Activated CD4-positive, alpha-beta T cell treated with anti-CD3 and anti-CD28 coated beads, Interleukin-2, Interleukin-4, amounts not matched to agents 100 ng/mL and 50 ng/mL, durations not matched to agents 16 hours and 8 hours (primary cell): ENCODE results near the gene GORASP2.

ENCODE experiments used
- DNase-seq: peaks from one replicate; pipeline ENCODE4 v3.0.0-alpha.2; 2020; ENCODE audit warnings: low spot score

The GORASP2 gene

DNA sequence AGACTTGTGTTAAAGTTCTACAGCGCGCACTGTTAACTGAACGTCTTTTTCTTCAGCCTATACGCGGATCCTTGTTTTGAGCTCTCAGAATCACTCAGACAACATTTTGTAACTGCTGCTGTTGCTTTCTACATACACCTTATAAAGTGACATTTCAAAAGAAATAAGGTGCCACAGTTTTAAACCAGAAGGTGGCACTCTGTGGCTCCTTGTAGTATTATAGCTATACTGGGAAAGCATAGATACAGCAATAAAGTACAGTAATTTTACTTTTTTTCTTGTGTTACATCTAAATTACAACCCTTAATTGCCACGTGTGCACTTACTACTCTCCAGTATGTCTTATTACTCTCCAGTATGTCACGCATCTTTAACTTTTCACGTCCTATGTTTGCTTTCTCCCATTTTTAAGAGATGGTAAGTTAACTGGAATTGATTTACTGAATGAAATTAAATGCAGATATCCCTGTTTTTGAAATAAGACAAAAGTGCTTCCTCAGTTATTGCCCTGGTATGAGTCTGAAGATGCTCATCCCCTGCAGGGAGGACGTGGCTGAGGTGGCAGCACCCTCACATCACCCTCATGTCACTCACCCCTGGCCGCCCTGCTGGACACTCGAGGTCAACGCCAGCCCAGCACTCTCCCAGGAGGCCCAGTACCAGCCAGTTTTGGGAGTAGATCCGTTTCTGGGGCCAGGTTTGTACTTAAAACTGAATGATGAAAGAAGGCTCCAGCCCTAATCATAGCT is 37.8 kb downstream of the GORASP2 start:
- no peak for DNase-seq

- DNase-seq: no peak
Observed at GRCh38 chr2:170967553-170967952, 38.5 kb downstream of the GORASP2 start.

- no peak for DNase-seq
Observed at GRCh38 chr2:170968205-170969003, 39.4 kb downstream of the GORASP2 start.

- DNase-seq: no peak
Observed at GRCh38 chr2:170969030-170969429, 40.0 kb downstream of the GORASP2 start.

- no peak for DNase-seq
Observed at GRCh38 chr2:170969872-170970496, 40.9 kb downstream of the GORASP2 start.

DNA sequence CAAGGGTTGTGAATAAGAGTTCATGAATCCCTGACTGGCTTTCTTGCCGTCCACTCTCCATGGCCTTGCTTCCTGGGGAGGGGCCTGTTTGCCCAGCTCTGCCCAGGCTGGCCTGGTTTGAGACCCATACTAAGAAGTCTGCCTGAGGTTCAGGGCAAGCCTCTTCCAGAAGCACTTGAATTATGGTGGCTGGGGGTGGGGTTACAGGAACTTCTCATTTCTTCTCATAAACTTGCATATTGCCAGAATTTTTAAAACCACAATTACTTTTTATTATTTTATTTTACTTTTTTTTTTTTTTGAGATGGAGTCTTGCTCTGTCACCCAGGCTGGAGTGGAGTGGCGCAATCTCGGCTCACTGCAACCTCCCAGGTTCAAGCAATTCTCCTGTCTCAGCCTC is 42.0 kb downstream of the GORASP2 start:
- no peak for DNase-seq

- DNase-seq: no peak
Observed at GRCh38 chr2:170972296-170973224, 43.5 kb downstream of the GORASP2 start.

DNA sequence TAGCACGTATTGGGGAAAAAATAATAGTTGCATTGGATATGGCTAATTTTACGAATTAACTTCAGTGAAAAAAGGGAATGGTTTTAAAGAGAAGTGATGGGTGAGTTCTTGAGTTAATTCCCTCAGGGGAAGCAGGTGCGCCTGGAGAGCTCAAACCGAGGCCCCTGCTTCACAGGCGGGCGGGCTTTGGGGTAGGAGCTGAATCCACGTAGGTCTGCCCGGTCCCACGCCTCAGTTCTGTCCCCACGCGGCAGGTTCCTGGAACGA is 44.1 kb downstream of the GORASP2 start:
- no peak for DNase-seq

DNA sequence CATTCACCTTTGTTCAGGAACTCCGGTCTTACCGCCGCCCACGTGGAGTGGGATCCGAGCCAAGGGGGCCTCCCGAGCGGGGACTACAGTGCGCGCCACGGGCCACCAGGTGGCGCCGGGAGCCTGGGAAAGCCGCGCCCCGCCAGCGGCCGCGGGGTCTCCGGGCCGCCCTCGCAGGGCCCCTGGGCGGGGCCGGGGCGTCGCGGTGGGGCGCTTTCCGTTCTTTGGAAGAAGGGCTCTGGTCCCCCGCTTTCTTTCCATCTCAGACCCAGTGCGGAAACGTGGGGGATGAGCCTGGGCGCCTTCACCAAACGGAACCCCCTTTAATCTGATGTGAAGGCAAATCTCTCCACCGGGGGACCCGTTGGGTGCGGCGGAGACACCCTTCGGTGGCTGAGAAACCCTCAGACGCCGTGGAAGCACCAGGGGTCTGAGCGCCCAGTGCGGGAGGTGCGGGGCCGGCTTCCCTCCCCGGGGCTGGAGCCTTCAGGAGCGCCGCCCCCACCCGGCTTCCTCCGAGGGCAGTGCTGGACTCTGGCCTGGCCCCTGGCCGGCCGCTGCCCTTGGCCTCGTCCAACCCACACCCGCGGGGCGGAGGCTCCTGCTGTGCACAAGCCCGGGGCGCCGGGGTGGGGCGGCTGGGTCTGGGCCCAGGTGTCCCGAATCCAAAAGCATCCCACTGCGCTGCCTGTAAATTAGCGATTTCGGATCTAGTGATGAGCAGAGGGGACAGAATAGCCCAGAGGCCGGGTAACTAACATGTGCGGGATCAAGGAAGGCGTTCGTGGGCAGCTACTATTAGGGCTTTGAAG is 44.6 kb downstream of the GORASP2 start:
- DNase-seq: peak; percentile 80

- DNase-seq: no peak
Observed at GRCh38 chr2:170974304-170974993, 45.4 kb downstream of the GORASP2 start.

DNA sequence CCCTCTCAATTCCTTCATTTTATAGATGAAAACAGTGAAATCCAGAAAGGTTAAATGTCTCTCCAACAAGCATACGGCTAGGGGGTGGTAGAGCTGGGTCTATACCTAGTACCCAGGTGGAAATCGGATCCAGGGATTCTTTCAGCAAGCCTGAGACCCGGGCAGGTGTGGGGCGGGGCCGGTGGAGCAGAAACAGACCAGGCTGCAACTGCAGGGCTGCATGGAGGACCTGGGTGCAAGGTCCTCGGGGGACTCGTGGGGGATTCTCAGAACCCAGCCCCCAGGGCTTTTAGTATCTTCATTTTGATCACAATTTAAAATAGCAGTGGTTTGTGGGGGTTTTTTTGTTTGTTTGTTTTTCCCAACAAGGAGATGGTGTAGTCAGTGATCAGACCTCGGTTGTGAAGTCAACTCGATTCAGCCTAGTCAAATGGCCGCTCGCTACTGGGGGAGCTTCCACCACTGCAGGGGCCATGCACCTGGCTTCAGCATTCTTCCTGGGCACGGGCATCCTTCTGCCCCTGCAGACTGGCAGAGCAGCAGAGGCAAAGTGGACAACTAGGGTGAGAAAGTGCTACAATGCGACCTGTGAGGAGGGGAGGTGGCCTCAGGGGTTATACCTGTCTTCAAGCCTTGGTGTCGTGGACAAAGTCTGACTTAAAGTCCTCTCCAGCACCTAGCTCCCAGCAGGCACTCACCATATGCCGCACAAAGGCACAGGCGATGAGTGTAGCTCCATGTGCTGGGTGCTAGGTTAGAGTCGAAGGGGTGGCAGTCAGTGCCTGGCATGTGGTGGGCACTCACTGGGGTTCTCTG is 46.3 kb downstream of the GORASP2 start:
- no peak for DNase-seq

- no peak for DNase-seq
Observed at GRCh38 chr2:170975943-170976270, 46.9 kb downstream of the GORASP2 start.

DNA sequence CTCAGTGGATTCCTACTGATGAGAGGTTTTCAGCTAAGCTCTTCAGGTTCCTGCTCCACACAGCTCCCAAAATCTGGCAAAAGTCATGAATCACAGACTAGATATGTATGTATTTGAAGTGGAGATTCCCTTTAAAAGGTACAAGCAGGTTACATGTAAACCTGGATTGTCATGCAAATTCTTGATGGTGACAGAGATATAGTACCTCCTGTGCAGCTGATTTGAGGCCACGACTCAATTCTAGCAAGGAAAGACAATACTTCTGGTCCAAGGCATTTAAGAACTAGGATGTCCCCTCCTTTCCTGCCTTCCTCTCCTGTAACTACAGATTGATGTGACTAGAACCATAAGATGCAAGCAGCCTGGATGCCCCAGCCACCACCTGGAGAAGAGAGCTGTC is 55.0 kb downstream of the GORASP2 start:
- no peak for DNase-seq

- DNase-seq: no peak
Observed at GRCh38 chr2:170985407-170985806, 56.4 kb downstream of the GORASP2 start.

DNA sequence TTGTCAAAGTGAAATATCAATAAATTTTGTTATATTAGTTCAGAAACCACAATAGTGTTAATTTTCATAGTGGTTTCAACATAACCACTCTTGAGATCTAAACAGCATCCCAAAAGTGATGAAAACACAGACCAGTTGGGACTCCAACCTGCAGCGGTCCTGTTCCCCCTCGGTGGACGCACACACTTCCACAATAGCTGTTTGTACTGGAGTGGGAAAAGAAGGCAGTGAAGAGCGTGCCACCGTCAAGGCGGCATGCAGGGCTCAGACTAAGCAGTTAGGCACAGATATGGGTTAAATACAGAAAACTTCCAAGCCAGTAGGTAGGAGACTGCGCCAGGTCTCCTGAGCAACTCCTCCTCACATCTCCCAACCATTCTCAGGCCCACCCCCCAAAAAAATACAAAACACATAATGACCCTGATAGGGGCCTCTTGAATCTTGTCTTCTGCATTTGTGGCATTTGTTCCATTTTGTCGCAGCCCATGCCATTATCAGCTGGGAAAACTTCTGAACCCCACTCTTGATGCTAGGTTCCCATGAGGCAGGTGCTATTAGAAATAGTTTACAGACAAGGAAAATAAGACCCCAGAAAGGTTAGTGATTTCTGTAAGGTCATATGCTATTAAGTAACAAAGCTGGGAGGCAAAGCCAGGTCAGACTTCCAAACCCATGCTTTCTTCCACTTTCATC is 57.7 kb downstream of the GORASP2 start:
- DNase-seq: no peak

GRCh38 chr2:170991398-170992182 is 62.5 kb downstream of the GORASP2 start:
- no peak for DNase-seq

DNA sequence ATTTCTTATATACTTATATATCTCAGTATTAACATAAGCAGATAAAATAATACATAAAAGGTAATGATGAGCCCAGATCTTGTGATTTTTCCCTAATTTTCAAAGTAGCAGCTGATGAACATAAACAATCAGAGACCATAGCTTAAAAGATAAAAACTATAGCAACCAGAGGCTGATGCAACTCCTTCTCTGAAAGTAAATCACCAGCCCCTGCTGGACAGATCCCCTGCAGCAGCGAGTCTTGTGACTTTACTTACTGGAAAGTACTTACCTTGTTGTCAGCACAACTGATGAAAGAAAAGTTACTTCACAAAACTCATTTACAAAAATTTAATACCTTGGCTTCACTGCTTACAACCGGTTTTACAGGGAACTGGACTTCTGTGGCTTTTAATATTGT is 67.3 kb downstream of the GORASP2 start:
- no peak for DNase-seq

DNA sequence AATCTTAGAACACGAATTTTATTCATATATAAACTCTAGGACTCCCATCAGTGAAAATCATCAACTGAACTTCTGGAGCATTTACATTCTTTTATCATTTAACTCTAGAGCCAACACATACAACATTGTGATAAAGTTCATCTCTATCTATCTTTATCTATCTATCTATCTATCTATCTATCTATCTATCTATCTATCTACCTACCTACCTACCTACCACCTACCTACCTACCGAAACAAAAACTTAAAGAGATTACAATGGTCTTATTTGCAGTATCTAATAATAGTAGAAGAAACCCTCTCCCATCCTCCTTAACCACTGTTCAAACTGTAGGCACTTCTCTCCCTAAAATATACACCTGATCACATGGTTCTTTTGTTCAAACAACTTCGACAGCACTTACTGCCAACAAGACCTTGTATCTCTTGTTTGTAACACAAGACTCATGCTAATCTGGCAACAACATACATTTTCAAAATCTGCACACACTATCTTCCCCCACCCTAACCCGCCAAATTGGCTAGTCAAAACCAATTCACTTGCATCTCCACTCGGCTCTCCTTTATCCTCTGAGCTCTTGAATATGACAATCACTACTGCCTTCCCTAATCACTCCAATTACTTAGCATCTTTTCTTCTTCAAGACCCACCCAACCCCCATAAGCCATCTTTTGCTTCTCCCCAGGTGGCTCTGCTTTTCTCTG is 69.0 kb downstream of the GORASP2 start:
- no peak for DNase-seq
